GM12891 (cell line): Measurements from ENCODE around the gene NXPE4.

Experiments
- DNase-seq: peaks from one replicate; pipeline ENCODE4 v3.0.0; 2011; ENCODE audit warnings: low spot score; ENCODE audit not compliant: insufficient read length
- FAIRE-seq: peaks from 2 replicates; lab custom pipeline; 2011; peaks lifted over from hg19 to GRCh38; lab: Jason Lieb, UNC
- PAX5 ChIP-seq: IDR thresholded peaks from 2 replicates; pipeline ENCODE4 v1.6.1; 2011; ENCODE audit warnings: low read length, moderate library complexity, mild to moderate bottlenecking; ENCODE audit not compliant: insufficient read depth, severe bottlenecking
- POLR2A ChIP-seq: IDR thresholded peaks from 2 replicates; pipeline ENCODE4 v1.6.1; 2011; ENCODE audit warnings: low read depth, low read length, control low read depth
- POLR2AphosphoS5 ChIP-seq: IDR thresholded peaks from 2 replicates; pipeline ENCODE4 v1.6.1; 2011; ENCODE audit warnings: low read depth, low read length, control low read depth
- POU2F2 ChIP-seq: IDR thresholded peaks from 2 replicates; pipeline ENCODE4 v1.6.1; 2011; ENCODE audit warnings: low read depth, mild to moderate bottlenecking, control low read depth, low read length, moderate library complexity
- SPI1 ChIP-seq: IDR thresholded peaks from 2 replicates; pipeline ENCODE4 v1.6.1; 2011; ENCODE audit warnings: low read depth, low read length, control low read depth
- TAF1 ChIP-seq: IDR thresholded peaks from 2 replicates; pipeline ENCODE4 v1.6.1; 2011; ENCODE audit warnings: low read depth, low read length, control low read depth

NXPE4 gene

DNA sequence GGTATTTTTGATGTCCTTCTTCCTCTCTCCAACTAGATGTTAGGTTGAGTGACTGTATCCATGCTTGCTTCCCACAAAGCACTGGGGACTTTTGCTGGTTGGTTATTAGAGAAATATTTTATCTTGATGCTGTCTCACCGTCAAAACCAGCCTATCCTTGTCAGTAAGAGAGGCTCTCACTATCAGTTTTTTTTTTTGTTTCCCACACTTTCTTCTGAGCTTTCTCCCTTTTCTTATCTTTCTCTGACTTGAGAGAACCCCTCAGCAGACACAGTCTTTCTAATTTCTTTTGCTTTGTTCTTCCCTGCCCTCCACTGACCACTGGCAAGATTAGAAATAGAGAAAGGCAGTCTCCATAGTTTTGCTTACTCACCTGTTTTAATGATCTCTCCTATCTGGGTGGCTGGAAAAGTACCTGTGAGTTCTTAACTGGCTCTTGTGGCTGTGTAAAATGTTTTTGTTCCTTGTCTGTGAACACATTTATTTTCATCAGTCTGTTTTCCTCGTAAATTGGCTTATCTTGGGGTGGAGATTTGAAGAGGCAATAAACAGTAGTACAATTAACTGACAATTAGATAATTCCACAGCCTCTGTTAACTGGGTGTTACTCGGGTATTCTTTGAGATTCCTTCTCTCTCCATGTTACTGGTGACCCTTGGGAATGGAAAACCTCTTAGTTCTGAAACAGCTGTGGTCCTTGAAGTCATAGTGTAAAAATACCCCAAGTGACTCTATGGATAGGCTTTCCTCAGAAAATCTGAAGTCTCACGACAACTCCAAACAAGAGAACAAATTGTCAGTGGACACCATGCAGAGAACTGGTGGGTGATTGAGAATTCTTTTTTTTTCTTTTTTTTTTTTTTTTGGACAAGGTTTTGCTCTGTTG is 35.9 kb downstream of the NXPE4 start, which contains the start of gene NXPE1:
NXPE1 (minus strand) TSS at position 457 of the 886 bp plus-strand sequence. CDS start 8,680 bp downstream, outside the sequence.
- DNase-seq (no peak), FAIRE-seq (no peak)
- TF ChIP-seq POU2F2 (no peak), SPI1 (no peak), POLR2AphosphoS5 (no peak), POLR2A (no peak), TAF1 (no peak), PAX5 (no peak)

GRCh38 chr11:114556135-114556534 is 39.5 kb downstream of the NXPE4 start:
- TF ChIP-seq POU2F2 (no peak), SPI1 (no peak), PAX5 (no peak), POLR2A (no peak), TAF1 (no peak), POLR2AphosphoS5 (no peak)
- DNase-seq (no peak), FAIRE-seq (no peak)

DNA sequence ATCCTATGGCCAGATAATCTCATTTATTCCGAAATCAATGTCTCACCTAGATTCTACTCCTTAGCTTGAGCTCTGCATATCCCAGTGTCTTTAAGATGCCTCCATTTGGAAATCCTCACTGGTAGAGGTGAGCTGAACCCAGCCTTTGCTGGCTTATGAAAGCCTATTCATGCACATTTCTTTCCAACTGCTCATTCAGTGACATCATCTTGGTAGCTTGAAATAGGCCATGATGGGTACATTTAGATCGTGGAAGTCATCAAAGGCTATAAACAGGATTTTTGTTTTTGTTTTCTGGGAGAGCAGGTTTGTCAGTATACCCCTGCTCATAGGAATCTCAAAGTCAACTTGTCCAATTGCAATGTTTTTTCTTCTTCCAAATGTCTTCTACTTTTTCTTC is 41.9 kb downstream of the NXPE4 start:
- TF ChIP-seq TAF1 (no peak), SPI1 (no peak), POU2F2 (no peak), POLR2A (no peak), PAX5 (no peak), POLR2AphosphoS5 (no peak)
- FAIRE-seq (peak; percentile 5), DNase-seq (no peak)

DNA sequence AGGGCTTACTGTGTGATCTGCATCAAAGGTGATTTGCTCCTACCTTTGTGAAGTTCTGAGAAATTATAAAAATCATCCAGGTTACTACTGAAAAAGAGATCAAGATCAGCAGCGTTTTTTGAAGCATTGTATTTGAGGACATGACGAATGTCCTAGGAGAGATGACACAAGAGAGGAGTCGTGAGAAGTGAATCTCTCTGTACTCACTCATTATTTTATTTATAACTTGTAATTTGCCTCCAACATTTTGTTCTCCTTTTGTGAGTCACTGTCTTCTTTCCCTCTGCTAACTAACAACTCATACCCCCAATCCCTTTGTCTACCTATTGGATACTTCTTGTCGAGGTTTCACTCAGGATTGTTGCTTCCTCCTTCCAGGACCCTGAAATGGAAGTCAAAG is 44.5 kb downstream of the NXPE4 start:
- TF ChIP-seq POLR2AphosphoS5 (no peak), POU2F2 (no peak), TAF1 (no peak), PAX5 (no peak), POLR2A (no peak), SPI1 (no peak)
- DNase-seq (no peak), FAIRE-seq (no peak)

GRCh38 chr11:114525682-114526081 is 69.9 kb downstream of the NXPE4 start:
- no peak for TF ChIP-seq POLR2AphosphoS5
- no peak for TF ChIP-seq TAF1
- no peak for DNase-seq
- no peak for FAIRE-seq

GRCh38 chr11:114524122-114524521 is 71.5 kb downstream of the NXPE4 start:
- no peak for TF ChIP-seq POLR2A
- no peak for TF ChIP-seq SPI1
- TF ChIP-seq TAF1 = no peak
- no peak for TF ChIP-seq PAX5
- TF ChIP-seq POU2F2 = no peak
- DNase-seq = no peak
- FAIRE-seq = no peak

GRCh38 chr11:114522818-114523217 is 72.8 kb downstream of the NXPE4 start:
- TF ChIP-seq SPI1 (no peak), PAX5 (no peak), POU2F2 (no peak), POLR2AphosphoS5 (no peak), TAF1 (no peak), POLR2A (no peak)
- no peak for FAIRE-seq
- no peak for DNase-seq
